ENCODE data around the gene CNTF. TPM values are rescaled to one million over a fixed set of nuclear protein-coding genes. Genes with fewer than 3 reads are reported as not detected.

Gene CNTF
- polyA plus RNA-seq, 1 experiment, result 0.15 TPM

- CTCF ChIA-PET, result interaction anchor here (1.1 to 5.2 kb wide), 3 partner anchors 11 to 15 kb away, joined by 5 to 28 read pairs (median 6); no protein-coding TSS in a partner anchor
- TF ChIP-seq, protein P1, sequence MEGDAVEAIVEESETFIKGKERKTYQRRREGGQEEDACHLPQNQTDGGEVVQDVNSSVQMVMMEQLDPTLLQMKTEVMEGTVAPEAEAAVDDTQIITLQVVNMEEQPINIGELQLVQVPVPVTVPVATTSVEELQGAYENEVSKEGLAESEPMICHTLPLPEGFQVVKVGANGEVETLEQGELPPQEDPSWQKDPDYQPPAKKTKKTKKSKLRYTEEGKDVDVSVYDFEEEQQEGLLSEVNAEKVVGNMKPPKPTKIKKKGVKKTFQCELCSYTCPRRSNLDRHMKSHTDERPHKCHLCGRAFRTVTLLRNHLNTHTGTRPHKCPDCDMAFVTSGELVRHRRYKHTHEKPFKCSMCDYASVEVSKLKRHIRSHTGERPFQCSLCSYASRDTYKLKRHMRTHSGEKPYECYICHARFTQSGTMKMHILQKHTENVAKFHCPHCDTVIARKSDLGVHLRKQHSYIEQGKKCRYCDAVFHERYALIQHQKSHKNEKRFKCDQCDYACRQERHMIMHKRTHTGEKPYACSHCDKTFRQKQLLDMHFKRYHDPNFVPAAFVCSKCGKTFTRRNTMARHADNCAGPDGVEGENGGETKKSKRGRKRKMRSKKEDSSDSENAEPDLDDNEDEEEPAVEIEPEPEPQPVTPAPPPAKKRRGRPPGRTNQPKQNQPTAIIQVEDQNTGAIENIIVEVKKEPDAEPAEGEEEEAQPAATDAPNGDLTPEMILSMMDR (IDR thresholded peaks at IDR 0.05; ENCODE audit: insufficient read depth, low read depth, low read length), result no peak
- Histone ChIP-seq H3K27me3 (ENCODE audit: control insufficient read depth, insufficient read depth, low read length) (no peaks in the 10 kb centered on the region; the same call in 1 of the 2 replicates), H3K4me3 (ENCODE audit: low read depth, low read length) (no peak overlapping the region), H3K36me3 (ENCODE audit: control insufficient read depth, insufficient read depth, low read length) (no peaks in the 10 kb centered on the region)
- no peak for DNase-seq (ENCODE audit: low read depth)
- POLR2A ChIA-PET, result no interaction called here
Measured at GRCh38 chr11:58640386-58641023, 18.0 kb downstream of the CNTF start.

DNA sequence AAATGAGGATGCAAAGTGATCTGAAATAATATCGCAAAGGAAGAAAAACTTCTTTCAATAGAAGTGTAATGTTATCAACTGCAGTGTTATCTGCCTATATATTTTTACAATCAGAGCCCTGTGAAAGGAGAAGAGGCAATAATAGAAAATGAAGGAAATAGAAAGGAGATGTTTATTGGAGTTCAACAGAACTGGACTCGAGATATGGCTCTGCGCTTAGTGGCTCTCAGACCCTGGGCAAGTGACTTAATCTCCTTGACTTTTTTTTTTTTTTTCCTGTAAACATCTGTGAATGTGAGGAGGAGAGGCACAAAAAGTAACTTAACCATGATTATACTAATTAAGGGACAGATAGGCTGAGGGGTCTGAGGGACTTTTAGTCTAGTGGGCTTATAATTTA, 18.9 kb downstream of the CNTF start:
- Histone ChIP-seq H3K27me3 (ENCODE audit: control insufficient read depth, insufficient read depth, low read length) (no peaks in the 10 kb centered on the region; the same call in 1 of the 2 replicates), H3K36me3 (ENCODE audit: control insufficient read depth, insufficient read depth, low read length) (no peaks in the 10 kb centered on the region), H3K4me3 (ENCODE audit: low read depth, low read length) (no peak overlapping the region)
- TF ChIP-seq, protein P1 (IDR thresholded peaks at IDR 0.05; ENCODE audit: insufficient read depth, low read depth, low read length), result no peak
- ChIA-PET POLR2A (no interaction called here), CTCF (interaction anchor here (1.3 to 5.2 kb wide), 2 partner anchors 11 to 12 kb away, joined by 3 to 28 read pairs; no protein-coding TSS in a partner anchor)
- DNase-seq (ENCODE audit: low read depth), result no peak

- H3K36me3 ChIP-seq (ENCODE audit: control insufficient read depth, insufficient read depth, low read length), result no peaks in the 10 kb centered on the region
- CTCF ChIA-PET, result interaction anchor here (1.0 to 1.5 kb wide), 3 partner anchors 8 to 11 kb away, joined by 3 read pairs; no protein-coding TSS in a partner anchor
- POLR2A ChIA-PET, result no interaction called here
- TF ChIP-seq, protein P1 (IDR thresholded peaks at IDR 0.05; ENCODE audit: insufficient read depth, low read depth, low read length), result no peak
- H3K27me3 ChIP-seq (ENCODE audit: control insufficient read depth, insufficient read depth, low read length), result no peaks in the 10 kb centered on the region
- no peak for DNase-seq (ENCODE audit: low read depth)
- no peak overlapping the region for H3K4me3 ChIP-seq (ENCODE audit: low read depth, low read length)
Measured at GRCh38 chr11:58641803-58642581, 19.5 kb downstream of the CNTF start.

- H3K4me3 ChIP-seq (ENCODE audit: low read depth, low read length), result no peak overlapping the region
- H3K27me3 ChIP-seq (ENCODE audit: control insufficient read depth, insufficient read depth, low read length), result no peaks in the 10 kb centered on the region
- no peak for DNase-seq (ENCODE audit: low read depth)
- ChIA-PET CTCF (interaction anchor here (1.2 to 2.3 kb wide), 2 partner anchors 11 to 16 kb away, joined by 3 to 7 read pairs; no protein-coding TSS in a partner anchor), POLR2A (no interaction called here)
- no peaks in the 10 kb centered on the region for H3K36me3 ChIP-seq (ENCODE audit: control insufficient read depth, insufficient read depth, low read length)
- TF ChIP-seq, protein P1 (IDR thresholded peaks at IDR 0.05; ENCODE audit: insufficient read depth, low read depth, low read length), result no peak
Measured at GRCh38 chr11:58645854-58646253, 23.4 kb downstream of the CNTF start.

DNA sequence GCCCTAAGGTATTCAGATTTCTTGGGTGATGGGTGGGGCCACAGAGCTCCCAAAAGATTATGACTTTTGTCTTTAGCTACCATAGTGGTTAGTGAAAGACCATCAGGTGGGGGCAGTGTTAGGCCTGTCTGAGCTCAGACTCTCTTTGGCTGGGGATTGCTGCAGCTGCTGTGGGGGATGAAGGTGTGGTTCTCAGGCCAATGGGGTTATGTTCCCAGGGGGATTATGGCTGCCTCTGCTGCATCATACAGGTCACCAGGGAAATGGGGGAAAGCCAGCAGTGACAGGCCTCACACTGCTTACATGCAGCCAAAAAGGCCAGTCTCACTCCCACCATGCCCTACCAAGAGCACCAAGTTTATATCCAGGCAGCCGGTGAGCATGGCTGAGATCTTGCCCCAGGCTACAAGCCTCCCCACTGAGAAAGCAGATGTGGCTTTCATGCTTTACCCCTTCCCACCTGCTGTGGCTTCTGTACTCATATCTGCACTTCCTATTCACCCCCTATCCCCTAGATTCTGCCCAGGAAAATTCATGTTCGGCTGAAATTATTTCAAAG, 24.8 kb downstream of the CNTF start:
- CTCF ChIA-PET, result interaction anchor here (0.8 to 2.3 kb wide), 2 partner anchors 18 to 1015 kb away, joined by 3 to 7 read pairs; no protein-coding TSS in a partner anchor
- H3K27me3 ChIP-seq (ENCODE audit: control insufficient read depth, insufficient read depth, low read length), result no peaks in the 10 kb centered on the region
- DNase-seq (ENCODE audit: low read depth), result no peak
- H3K4me3 ChIP-seq (ENCODE audit: low read depth, low read length), result no peak overlapping the region
- POLR2A ChIA-PET, result no interaction called here
- TF ChIP-seq, protein P1 (IDR thresholded peaks at IDR 0.05; ENCODE audit: insufficient read depth, low read depth, low read length), result no peak
- H3K36me3 ChIP-seq (ENCODE audit: control insufficient read depth, insufficient read depth, low read length), result no peaks in the 10 kb centered on the region

Measured in BJ (cell line).